Jurkat, Clone E6-1 (cell line): ENCODE measurements around the gene PDE4D.
"Not testable (repeated sequence)": the region's sequence is repeated elsewhere in the genome, so short reads cannot be mapped to it uniquely, and the experiment has no call there.

Source experiments
- DNase-seq: peaks from one replicate; pipeline ENCODE4 v3.0.0-alpha.2; 2011; ENCODE audit warnings: low read depth, low spot score
- H3K4me3 ChIP-seq: 2 replicates; pipeline ENCODE4 v1.5.1; 2011; ENCODE audit warnings: mild to moderate bottlenecking, low read length, control low read depth, moderate library complexity

The PDE4D gene

DNA sequence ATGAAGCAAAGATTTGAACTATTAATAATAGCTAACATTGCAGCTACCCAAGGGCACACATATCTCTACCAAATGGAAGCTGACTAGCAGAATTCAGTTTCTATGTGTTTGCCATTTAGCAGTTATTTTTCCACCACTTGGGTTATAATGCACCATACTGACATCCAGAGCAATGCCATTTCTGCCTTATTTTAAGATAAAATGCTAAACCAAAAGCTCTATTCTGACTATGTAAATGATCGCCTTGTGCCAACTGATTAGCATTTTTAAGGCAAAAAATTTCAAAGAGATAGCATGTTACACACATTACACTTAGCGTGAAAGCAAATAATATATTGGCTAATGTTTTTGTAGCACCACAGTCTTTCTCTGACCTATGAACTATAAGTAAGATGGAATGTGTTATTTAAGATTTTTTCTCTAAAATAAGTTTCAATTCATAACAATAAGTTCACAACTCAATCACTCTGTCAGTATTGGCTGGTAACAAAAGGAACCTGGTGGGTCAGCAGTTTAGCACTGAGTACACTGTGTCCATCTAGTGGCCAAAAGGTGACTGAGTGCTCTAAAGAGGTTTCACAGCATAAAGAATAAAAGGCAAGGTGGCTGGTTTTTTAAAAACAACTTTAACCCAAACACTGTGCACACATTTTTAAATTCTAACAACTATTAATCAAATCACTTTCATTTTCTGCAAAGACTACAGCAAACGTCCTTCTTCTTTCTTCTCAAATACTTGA, 443.5 kb downstream of the PDE4D start:
- DNase-seq: no peak
- no peak overlapping the region for H3K4me3 ChIP-seq

DNA sequence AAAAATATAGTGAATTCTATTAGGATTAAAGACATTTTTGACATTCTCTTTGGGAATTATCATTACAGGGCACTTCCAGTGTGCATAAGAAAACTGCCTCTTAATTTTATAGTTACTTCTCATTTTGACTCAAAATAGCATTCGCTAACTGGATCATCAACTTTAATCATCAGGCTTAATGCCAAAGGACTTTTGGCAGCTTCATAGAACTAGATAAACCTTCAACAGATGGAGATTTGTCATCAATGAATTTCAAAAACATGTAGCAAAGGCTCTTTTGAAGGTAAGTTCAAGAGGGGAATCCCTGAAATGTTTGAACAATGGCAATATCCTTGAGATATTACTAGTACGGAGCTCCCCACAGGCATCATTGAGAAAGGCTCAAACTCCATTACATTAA, 447.2 kb downstream of the PDE4D start:
- DNase-seq: no peak
- H3K4me3 ChIP-seq: no peak overlapping the region

GRCh38 chr5:59445741-59446140, 447.8 kb downstream of the PDE4D start:
- no peak overlapping the region for H3K4me3 ChIP-seq
- DNase-seq: no peak

DNA sequence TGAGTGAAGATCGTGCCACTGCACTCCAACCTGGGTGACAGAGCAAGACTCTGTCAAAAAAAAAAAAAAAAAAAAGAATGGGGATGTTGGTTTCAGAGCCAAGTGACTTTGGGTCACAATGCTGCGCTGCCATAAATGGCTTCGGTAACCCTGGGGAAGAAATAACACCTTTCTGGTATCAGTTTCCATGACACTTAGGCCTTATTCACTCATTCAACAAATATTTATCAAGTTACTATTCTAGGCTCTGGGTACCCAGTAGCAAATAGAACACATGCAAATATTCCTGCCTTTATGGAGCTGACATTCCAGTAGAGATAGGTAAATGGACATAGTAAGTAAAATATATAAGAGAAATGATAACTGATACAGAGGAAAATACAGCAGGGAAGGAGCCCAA, 454.2 kb downstream of the PDE4D start:
- DNase-seq: no peak
- H3K4me3 ChIP-seq: no peak overlapping the region

DNA sequence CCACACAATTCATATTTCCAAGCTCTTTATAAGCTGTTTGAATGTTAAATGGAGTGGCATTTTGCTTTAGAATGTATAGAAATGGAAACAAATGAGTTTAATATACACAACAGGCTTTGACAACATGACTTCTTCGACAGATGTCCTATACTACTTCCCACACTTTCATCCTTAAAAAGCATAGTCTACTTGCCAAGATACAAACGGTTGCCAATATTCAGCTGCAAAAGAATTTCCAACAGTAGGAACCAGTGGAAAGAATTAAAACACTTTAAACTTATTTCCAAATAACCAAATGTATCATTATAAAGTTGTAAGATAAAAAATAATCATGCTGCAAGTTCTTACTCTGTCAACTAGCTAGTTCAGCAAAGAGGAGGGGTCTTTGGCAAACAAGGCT, 456.4 kb downstream of the PDE4D start:
- DNase-seq: no peak
- no peak overlapping the region for H3K4me3 ChIP-seq

GRCh38 chr5:59436364-59437148, 457.0 kb downstream of the PDE4D start:
- H3K4me3 ChIP-seq: no peak overlapping the region
- DNase-seq: no peak

DNA sequence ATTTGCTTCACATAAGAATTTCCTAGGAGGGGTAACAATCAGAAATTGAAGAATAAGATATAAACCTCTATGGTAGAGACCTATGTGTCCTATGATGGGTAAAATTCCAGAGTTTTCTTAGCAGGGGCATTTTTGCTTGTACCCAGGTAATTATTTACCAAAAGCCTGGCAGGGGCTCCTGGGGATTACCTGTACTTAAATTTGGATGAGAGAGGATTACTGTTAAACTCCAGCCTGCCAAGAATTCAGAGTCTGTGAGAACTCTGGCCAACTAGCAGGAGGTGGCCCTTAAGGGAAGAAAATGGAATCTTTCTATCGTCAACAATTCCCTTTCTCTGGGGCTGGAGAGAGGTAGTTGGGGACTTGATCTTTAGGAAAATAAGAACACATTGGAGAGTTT, 460.4 kb downstream of the PDE4D start:
- no peak overlapping the region for H3K4me3 ChIP-seq

DNA sequence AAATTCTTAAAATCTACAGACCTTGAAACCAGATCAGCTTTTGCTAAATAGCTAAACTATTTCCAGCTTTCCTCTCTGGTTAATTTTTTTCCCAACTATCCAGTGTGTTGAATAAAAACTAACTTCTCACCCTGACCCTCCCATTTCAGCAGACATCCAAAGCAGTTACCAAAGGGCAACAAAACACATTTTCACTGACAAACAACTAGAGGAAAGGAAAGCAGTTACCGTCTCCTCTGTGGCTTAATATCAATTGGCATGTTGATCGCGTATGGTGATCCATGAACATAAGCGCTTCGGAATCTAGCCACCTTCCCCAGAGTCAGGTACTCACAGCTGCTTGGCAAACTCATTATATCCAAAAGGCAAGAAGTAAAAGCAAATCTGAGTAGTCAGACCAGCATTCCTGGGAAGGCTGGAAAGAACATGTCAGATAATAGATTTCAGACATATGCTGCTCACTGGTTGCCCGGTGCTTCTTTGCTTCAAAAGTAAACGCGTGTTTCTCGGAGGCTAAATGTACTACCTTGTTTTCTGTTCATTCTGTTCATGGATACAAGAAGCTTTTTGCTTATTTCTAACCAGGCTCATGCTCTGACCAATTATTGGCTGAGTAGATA, 463.4 kb downstream of the PDE4D start:
- DNase-seq: no peak
- H3K4me3 ChIP-seq: no peak overlapping the region

More for the DNA sequence above, 460.4 kb downstream of the PDE4D start:
- no peak for DNase-seq

DNA sequence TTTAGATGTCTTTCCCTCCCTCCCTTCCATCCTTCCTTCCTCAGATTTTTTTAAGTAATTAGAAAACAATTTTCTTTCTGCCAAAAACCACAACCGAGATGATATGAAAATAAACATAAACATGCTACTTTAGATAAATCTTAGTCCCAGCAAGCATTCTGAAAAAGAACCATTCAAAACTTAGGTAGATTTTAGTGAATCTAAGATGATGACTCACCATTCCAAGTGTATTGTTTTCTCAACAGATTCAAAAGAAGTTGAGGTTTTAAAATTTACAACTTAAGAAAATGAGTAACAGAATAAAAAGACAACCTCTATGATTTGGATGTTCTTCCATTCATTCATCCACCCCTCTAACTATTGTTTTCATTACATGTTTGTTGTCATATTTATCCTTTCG, 465.1 kb downstream of the PDE4D start:
- H3K4me3 ChIP-seq: no peak overlapping the region
- DNase-seq: no peak

DNA sequence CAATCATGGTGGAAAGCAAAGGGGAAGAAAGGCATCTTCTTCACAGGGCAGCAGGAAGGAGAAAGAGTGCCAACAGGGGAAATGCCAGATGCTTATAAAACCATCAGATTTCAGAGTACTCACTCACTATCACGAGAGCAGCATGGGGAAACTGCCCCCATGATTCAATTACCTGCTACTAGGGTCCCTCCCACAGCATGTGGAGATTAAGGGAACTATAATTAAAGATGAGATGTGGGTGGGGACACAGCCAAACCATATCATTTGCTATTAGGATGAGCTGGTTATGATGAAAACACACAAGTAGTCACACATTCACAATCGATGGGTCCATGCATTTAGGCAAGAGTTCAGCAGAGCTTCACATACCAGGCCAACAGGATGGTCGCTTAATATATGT, 469.0 kb downstream of the PDE4D start:
- H3K4me3 ChIP-seq: no peak overlapping the region
- DNase-seq: no peak

DNA sequence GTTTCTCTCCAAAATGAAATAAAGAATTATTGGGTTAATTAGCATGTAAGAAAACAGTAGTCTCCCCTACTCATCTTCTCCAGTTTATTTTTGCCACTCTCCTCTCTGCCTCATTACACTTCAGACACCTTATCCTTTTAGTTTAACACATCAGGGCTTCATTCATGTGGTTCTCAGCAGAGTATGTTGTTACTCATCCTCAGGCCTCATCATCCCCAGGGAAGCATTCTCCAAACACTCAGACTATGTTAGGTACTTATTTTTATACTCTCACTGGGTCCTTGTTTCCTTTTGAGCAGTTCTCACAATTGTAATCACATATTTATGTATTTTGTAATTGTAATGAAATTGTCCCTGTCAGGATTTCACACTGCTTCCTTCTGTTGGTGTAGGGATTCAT, 470.5 kb downstream of the PDE4D start:
- no peak for DNase-seq
- H3K4me3 ChIP-seq: no peak overlapping the region

DNA sequence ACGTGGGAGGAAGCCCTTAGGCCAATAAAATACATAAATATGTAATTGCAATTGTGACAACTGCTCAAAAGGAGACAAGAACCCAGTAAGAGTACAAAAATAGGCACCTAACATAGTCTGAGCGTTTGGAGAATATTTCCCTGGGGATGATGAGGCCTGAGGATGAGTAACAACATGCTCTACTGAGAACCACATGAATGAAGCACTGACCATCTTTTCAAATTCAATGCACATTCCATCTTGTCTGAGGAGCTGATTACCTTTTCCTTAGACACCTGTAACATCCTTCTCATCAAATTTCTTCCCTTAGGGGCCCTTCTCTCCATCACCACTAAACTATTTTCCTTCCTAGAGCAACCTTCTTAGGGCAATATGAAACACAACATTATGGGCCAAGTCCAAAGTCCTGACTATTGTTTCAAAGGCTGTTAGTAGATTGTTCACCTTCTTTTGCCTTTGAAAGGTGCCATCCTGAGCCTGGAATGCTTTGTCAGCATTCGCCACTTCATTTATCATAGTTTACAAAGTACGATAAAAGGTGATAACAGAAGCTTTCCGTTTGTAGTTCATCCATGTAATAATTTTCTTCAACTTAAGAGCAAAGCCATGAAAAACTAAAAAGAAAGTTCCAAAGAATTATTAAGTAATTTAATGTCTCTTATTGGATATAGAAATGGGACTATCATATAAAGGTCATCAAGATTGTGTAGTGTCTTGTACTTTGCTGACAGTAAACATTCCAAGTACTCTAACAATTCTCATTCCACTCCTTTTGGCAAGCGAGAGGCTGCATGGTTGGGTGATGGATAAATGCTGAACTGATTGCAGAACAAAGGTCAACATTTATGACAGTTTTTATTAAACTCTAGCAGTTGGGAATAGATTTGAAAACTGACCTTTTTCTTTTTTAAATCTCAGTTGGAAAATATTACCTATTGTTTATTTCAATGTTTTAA, 471.3 kb downstream of the PDE4D start:
- DNase-seq: no peak
- H3K4me3 ChIP-seq: no peak overlapping the region

DNA sequence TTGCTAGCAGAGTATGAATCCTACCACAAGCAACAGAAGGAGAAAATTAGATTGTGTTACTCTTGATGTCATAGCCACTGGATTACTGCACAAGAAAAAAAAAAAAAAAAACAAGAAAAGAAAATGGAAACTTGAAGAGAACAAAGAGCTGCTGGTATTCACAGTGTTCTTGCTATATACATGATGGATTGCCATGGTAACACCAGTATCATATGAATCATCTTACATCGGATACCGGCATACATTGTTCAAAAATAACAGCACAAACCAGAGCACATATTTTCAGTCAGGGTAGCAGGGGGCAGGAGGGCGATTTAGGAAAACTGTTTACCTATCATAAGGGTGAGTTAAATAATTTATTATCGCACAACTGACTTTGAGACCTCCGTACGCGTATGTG, 472.9 kb downstream of the PDE4D start:
- H3K4me3 ChIP-seq: no peak overlapping the region
- DNase-seq: no peak

DNA sequence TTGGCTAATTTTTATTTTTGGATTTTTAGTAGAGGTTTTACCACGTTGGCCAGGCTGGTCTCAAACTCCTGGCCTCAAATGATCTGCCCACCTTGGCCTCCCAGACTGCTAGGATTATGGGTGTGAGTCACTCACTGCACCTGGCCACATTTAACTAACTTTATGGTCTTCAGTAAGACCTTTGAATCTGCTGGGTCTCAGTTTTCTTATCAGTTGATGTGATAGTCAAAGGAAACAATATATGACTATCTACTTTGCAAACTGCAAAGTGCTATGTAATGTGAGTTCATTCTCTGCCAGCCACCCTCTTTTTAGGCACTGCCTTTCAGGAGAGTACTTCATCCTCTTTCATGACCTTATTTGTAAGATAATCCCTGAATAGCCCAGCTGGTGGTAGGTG, 474.7 kb downstream of the PDE4D start:
- no peak for DNase-seq
- no peak overlapping the region for H3K4me3 ChIP-seq

DNA sequence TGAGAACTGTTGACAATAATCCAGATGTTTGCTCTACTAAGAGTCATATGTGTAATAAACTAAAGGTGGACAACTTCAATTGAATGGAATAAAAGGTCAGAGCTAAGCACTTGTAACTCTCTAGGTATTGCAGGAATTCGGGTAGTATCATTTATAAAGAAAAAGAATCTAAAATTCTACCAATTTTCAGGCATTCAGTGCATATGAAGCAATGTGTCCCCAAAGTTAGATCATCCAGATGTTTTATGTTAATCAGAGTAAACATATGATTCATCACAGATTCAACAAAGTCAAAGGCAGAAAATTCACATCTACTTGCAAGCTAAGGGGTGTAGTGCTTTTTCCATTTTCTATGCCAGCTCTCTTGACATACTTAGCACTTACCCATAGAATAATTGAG, 477.1 kb downstream of the PDE4D start:
- no peak overlapping the region for H3K4me3 ChIP-seq
- DNase-seq: no peak

DNA sequence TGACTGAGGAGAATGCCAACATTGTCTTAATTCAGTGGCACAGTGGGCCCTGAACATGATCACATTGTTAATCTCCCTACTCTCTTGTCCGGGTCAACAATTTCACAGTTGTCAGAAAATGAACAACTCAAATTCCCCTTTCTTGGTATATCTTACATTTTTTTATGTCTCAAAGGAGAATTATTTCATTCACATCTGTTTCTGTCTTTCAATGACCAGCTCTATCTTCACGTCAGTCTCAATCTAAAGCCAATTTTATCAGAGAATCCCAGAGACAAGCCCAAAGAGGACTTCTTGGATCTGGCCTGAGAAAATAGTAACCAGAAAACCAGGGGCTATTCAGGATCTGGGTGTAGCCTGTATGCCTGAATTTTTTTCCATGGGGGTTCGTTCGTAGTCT, 477.5 kb downstream of the PDE4D start:
- DNase-seq: no peak
- H3K4me3 ChIP-seq: no peak overlapping the region

- H3K4me3 ChIP-seq: no peak overlapping the region
- no peak for DNase-seq
Measured at GRCh38 chr5:59412428-59412827, 481.1 kb downstream of the PDE4D start.

GRCh38 chr5:59408997-59409396, 484.5 kb downstream of the PDE4D start:
- not testable (repeated sequence) for DNase-seq, H3K4me3 ChIP-seq

GRCh38 chr5:59407967-59408366, 485.6 kb downstream of the PDE4D start:
- no peak for DNase-seq
- no peak overlapping the region for H3K4me3 ChIP-seq
